ENCODE data around the gene ARCN1.
"Not testable (repeated sequence)": the region's sequence is repeated elsewhere in the genome, so short reads cannot be mapped to it uniquely, and the experiment has no call there.

Gene ARCN1

GRCh38 chr11:118606844-118607228, 34.6 kb downstream of the ARCN1 start:
- no peak for DNase-seq

- peak; percentile 51 for DNase-seq
Observed at GRCh38 chr11:118607401-118608359, 35.5 kb downstream of the ARCN1 start, which contains the start of gene PHLDB1. TSS of gene PHLDB1 (plus strand) at chr11:118607615. CDS start at chr11:118613837, 6,222 bp downstream.

- peak; percentile 85 for DNase-seq
Observed at GRCh38 chr11:118608360-118609227, 36.4 kb downstream of the ARCN1 start.

- no peak for DNase-seq
Observed at GRCh38 chr11:118609380-118610224, 37.4 kb downstream of the ARCN1 start.

- DNase-seq, result no peak
Observed at GRCh38 chr11:118610225-118610772, 38.1 kb downstream of the ARCN1 start.

- peak; percentile 80 for DNase-seq
Observed at GRCh38 chr11:118610773-118611432, 38.7 kb downstream of the ARCN1 start.

GRCh38 chr11:118611433-118611795, 39.2 kb downstream of the ARCN1 start:
- DNase-seq, result not testable (repeated sequence)

GRCh38 chr11:118612378-118612777, 40.2 kb downstream of the ARCN1 start:
- DNase-seq, result no peak

GRCh38 chr11:118614511-118614910, 42.3 kb downstream of the ARCN1 start:
- DNase-seq, result no peak

- no peak for DNase-seq
Observed at GRCh38 chr11:118615282-118615975, 43.2 kb downstream of the ARCN1 start.

GRCh38 chr11:118615976-118616371, 43.8 kb downstream of the ARCN1 start:
- no peak for DNase-seq

GRCh38 chr11:118618115-118618990, 46.1 kb downstream of the ARCN1 start:
- no peak for DNase-seq

GRCh38 chr11:118618991-118619375, 46.8 kb downstream of the ARCN1 start:
- no peak for DNase-seq

- DNase-seq, result no peak
Observed at GRCh38 chr11:118619444-118620197, 47.4 kb downstream of the ARCN1 start.

GRCh38 chr11:118620529-118621070, 48.4 kb downstream of the ARCN1 start:
- no peak for DNase-seq

GRCh38 chr11:118621071-118621783, 49.0 kb downstream of the ARCN1 start:
- DNase-seq, result no peak

GRCh38 chr11:118621784-118622375, 49.7 kb downstream of the ARCN1 start:
- DNase-seq, result no peak
